ENCODE measurements around the gene LRRC10B.

DNA sequence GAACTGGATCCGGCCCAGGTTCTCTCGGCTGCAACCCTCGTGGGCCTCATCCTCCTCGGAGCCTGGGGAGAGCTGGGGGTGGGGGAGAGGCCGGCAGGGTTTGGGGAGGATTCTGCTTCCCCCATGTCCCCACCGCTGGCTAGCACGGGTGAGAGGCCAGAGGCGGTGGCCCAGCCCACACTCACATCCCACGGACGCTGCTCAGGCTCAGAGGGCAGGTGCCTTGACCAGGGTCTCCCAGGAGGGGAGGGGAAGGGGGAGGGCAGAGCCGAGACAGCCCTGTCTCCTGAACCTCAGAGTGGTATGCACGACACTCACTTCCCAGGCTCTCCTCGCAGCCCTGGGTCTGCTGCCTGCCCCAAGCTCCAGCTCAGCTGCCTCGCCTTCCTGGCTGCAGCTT lies 19.6 kb downstream of the LRRC10B start:
- TF ChIP-seq POLR2A (IDR thresholded peaks at IDR 0.05) = no peak
- TF ChIP-seq, protein P1, sequence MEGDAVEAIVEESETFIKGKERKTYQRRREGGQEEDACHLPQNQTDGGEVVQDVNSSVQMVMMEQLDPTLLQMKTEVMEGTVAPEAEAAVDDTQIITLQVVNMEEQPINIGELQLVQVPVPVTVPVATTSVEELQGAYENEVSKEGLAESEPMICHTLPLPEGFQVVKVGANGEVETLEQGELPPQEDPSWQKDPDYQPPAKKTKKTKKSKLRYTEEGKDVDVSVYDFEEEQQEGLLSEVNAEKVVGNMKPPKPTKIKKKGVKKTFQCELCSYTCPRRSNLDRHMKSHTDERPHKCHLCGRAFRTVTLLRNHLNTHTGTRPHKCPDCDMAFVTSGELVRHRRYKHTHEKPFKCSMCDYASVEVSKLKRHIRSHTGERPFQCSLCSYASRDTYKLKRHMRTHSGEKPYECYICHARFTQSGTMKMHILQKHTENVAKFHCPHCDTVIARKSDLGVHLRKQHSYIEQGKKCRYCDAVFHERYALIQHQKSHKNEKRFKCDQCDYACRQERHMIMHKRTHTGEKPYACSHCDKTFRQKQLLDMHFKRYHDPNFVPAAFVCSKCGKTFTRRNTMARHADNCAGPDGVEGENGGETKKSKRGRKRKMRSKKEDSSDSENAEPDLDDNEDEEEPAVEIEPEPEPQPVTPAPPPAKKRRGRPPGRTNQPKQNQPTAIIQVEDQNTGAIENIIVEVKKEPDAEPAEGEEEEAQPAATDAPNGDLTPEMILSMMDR (IDR thresholded peaks at IDR 0.05 in 4 of 5, conservative IDR thresholded peaks at IDR 0.05 in 1 of 5) = no peak

All from gastrocnemius medialis (tissue), 4 donors.